ENCODE results near the gene CR1.
"Not testable (repeated sequence)": the region's sequence is repeated elsewhere in the genome, so short reads cannot be mapped to it uniquely, and the experiment has no call there.

Gene CR1

GRCh38 chr1:207579436-207579799 is 83.5 kb downstream of the CR1 start:
- peak in 1 of 2 donors; percentile 12 for DNase-seq (ENCODE audit: extremely low read depth in 1 of 2, low read depth in 1 of 2)

DNA sequence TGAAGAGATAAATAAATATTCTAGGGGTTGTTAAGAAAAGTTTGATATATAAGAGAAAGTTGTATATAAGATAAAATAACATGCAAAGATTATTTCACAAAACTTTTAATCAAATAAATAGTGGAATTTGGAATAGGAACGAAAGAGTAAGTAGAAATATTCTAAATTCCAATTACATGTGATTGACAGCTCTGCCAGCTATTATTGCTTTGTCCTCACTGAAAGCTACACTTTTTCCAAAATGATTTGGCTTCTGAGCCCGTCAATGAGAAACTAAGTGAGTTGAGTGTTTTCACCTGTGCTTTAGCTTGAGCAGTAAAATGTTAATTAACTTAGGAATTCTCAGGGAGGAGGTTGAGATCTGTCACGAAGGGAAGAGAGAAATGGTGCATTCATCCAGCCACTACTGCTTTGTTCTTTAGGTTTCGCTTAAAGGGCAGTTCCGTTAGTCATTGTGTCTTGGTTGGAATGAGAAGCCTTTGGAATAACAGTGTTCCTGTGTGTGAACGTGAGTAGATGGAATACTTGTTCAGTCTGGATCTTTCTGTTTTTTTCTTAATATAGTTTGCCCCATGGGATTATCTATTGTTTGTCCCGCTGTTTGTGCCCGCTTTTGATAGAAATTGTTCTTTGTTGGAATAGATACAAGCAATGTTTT is 85.7 kb downstream of the CR1 start:
- DNase-seq (ENCODE audit: extremely low read depth in 1 of 2, low read depth in 1 of 2), result no peak

GRCh38 chr1:207589506-207589905 is 93.5 kb downstream of the CR1 start:
- not testable (repeated sequence) for DNase-seq (ENCODE audit: extremely low read depth in 1 of 2, low read depth in 1 of 2)

DNA sequence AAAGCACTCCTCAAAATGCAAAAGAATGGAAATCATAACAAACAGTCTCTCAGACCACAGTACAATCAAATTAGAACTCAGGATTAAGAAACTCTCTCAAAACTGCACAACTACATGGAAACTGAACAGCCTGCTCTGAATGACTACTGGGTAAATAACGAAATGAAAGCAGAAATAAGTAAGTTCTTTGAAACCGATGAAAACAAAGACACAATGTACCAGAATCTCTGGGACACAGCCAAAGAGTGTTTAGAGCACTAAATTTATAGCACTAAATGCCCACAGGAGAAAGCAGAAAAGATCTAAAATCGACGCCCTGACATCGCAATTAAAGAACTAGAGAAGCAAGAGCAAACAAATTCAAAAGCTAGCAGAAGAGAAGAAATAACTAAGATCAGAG is 95.2 kb downstream of the CR1 start:
- DNase-seq (ENCODE audit: extremely low read depth in 1 of 2, low read depth in 1 of 2), result not testable (repeated sequence)

DNA sequence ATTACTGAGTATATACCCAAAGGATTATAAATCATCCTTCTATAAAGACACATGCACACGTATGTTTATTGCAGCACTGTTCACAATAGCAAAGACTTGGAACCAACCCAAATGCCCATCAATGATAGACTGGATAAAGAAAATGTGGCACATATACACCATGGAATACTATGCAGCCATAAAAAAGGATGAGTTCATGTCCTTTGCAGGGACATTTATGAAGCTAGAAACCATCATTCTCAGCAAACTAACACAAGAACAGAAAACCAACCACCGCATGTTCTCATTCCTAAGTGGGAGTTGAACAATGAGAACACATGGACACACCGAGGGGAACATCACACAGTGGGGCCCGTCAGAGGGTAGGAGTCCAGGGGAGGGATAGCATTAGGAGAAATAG is 98.1 kb downstream of the CR1 start:
- DNase-seq (ENCODE audit: extremely low read depth in 1 of 2, low read depth in 1 of 2), result not testable (repeated sequence)

GRCh38 chr1:207603777-207604176 is 107.8 kb downstream of the CR1 start:
- no peak for DNase-seq (ENCODE audit: extremely low read depth in 1 of 2, low read depth in 1 of 2)

- DNase-seq (ENCODE audit: extremely low read depth in 1 of 2, low read depth in 1 of 2), result no peak
Measured at GRCh38 chr1:207605444-207606361, 109.7 kb downstream of the CR1 start.

GRCh38 chr1:207606362-207606755 is 110.4 kb downstream of the CR1 start:
- DNase-seq (ENCODE audit: extremely low read depth in 1 of 2, low read depth in 1 of 2), result no peak

DNA sequence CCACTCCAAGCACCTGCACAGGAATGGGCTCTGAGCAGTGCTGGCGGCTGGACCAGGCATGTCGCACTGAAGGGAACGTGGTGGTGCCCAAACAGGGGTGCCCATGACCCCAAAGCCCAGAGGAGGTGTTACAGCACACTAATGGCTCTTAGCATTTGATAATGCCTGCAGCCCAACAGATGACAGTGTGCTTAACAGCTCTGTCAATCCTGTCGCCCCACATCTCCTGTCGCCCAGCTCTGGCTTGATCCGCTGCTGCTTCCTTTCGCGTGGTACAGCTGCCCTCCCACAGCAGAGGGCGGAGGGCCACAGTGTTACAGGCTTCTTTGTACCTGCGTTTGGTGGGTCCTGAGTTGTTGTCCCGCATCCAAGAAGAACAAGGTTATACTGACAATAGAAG is 116.8 kb downstream of the CR1 start:
- DNase-seq (ENCODE audit: extremely low read depth in 1 of 2, low read depth in 1 of 2), result no peak

GRCh38 chr1:207619871-207620542 is 124.0 kb downstream of the CR1 start:
- no peak for DNase-seq (ENCODE audit: extremely low read depth in 1 of 2, low read depth in 1 of 2)

DNA sequence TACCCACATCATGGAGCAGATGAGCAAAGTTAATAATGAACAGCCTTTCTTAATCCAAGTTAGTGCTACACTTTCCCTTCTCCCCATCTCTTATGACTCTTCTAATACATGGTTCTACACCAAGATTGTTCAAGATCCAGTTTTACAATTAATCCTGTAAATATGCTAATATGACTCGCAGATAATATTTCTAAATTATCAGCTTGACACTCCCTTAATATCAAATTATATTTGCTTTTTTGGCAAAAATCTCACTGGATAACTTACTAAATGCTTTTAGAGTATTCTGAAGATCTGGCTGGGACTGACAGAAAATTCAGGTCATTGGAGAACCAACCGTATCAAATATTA is 124.6 kb downstream of the CR1 start:
- DNase-seq (ENCODE audit: extremely low read depth in 1 of 2, low read depth in 1 of 2), result no peak

DNA sequence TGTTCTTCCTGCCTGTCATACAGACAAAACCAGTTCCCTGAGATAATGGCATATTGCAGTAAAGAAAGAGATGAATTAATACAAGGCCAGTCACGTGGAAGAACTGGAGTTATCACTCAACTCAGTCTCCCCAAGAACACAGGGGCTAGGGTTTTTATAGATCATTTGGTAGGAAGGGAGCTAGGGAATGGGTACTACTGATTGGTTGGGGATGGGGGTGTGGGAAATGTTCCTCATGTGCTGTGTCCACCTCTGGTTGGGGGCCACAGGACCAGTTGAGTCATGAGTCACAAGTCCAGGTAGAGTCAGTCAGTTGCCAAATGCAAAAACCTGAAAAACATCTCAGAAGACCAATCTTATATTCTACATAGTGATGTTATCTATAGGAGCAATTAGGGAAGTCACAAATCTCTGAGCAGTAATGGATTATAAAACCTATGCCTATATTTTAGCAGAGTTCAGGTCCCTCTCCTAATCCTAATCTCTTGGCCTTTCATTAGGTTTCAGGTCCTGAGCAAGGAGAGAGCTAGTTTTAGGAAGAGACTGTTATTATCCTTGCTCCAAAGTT is 129.6 kb downstream of the CR1 start:
- not testable (repeated sequence) for DNase-seq (ENCODE audit: extremely low read depth in 1 of 2, low read depth in 1 of 2)

GRCh38 chr1:207626972-207627337 is 131.0 kb downstream of the CR1 start:
- DNase-seq (ENCODE audit: extremely low read depth in 1 of 2, low read depth in 1 of 2), result no peak

GRCh38 chr1:207627496-207627895 is 131.5 kb downstream of the CR1 start:
- no peak for DNase-seq (ENCODE audit: extremely low read depth in 1 of 2, low read depth in 1 of 2)

- DNase-seq (ENCODE audit: extremely low read depth in 1 of 2, low read depth in 1 of 2), result no peak
Measured at GRCh38 chr1:207628776-207629175, 132.8 kb downstream of the CR1 start.

GRCh38 chr1:207631137-207631536 is 135.2 kb downstream of the CR1 start:
- no peak for DNase-seq (ENCODE audit: extremely low read depth in 1 of 2, low read depth in 1 of 2)

GRCh38 chr1:207633226-207633625 is 137.3 kb downstream of the CR1 start:
- DNase-seq (ENCODE audit: extremely low read depth in 1 of 2, low read depth in 1 of 2), result no peak

GRCh38 chr1:207633699-207634289 is 137.8 kb downstream of the CR1 start:
- not testable (repeated sequence) for DNase-seq (ENCODE audit: extremely low read depth in 1 of 2, low read depth in 1 of 2)

DNA sequence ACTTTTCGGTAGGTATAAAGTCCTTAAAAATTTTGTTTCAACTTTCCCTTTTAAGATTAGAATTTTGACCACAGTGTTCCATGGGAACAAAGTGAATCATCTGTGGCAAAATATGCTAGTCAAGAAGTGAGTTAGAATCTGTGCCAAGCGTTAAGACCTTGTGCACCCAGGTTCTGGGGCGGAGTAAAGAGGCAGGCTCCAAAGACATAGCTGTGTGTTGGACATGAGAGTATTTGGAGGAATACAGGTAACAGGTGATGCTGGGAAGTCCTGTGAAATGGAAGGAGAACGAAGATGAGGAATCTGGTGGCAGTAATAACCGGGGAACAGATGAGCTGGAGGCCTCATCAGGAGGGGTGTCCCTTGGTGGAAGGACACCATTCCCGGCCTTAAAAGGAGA is 138.3 kb downstream of the CR1 start:
- not testable (repeated sequence) for DNase-seq (ENCODE audit: extremely low read depth in 1 of 2, low read depth in 1 of 2)

- not testable (repeated sequence) for DNase-seq (ENCODE audit: extremely low read depth in 1 of 2, low read depth in 1 of 2)
Measured at GRCh38 chr1:207635569-207636186, 139.7 kb downstream of the CR1 start.
